Esophagus squamous epithelium (tissue), 4 donors: Measurements from ENCODE around the gene GRHL1.

Experiments
- CTCF ChIP-seq, 6 experiments: fragments of 450-650 bp in 4 of 6; fragments of 200-600 bp in 2 of 6; sonication (generic) in 2 of 6; IDR thresholded peaks; one replicate each; pipeline ENCODE4 v1.5.1; 2016 to 2019; ENCODE audit warnings: antibody characterized with exemption in 6 of 6, mild to moderate bottlenecking in 4 of 6, moderate library complexity in 4 of 6
- POLR2A ChIP-seq, 4 donors: fragments of 450-650 bp; IDR thresholded peaks; one replicate each; pipeline ENCODE4 v1.6.1; 2017; ENCODE audit warnings: antibody characterized with exemption in 4 of 4, mild to moderate bottlenecking in 4 of 4, moderate library complexity in 3 of 4

DNA sequence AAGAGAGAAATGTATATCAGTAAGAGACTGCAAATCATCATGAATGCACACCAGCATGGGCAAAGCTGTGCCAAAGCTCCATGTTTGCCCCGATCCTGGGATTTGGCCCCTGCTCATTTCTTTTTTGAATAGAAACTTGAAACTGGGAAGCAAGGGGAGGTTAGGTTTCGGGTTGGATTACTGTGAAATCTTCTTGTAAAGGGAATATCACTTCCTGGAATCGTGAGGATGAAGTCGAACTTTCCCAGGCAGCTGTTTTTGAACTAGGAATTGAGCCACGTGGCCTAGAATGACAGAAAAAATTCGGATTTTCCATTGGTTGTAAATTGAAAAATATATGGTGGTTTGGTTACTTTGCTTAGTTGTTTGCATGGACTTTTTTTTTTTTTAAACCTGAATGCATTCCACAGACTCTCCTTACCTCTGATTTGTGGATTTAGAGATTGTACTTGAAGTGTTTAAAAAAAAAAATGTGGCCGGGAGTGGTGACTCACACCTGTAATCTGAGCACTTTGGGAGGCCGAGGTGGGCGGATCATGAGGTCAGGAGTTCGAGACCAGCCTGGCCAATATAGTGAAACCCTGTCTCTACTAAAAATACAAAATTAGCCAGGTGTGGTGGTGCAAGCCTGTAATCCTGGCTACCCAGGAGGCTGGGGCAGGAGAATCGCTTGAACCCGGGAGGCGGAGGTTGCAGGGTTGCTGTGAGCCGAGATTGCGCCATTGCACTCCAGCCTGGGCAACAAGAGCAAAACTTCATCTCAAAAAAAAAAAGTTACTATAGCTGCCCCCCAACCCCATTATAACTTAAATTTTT lies 32.1 kb downstream of the GRHL1 start:
- TF ChIP-seq CTCF (IDR thresholded peaks at IDR 0.05) (no peak), POLR2A (IDR thresholded peaks at IDR 0.05) (no peak)
